HCEC 1CT (cell line): ENCODE data around the gene SYPL2.

Experiments
- DNase-seq: peaks from one replicate; pipeline ENCODE4 v3.0.0-alpha.2; 2017

The SYPL2 gene

DNA sequence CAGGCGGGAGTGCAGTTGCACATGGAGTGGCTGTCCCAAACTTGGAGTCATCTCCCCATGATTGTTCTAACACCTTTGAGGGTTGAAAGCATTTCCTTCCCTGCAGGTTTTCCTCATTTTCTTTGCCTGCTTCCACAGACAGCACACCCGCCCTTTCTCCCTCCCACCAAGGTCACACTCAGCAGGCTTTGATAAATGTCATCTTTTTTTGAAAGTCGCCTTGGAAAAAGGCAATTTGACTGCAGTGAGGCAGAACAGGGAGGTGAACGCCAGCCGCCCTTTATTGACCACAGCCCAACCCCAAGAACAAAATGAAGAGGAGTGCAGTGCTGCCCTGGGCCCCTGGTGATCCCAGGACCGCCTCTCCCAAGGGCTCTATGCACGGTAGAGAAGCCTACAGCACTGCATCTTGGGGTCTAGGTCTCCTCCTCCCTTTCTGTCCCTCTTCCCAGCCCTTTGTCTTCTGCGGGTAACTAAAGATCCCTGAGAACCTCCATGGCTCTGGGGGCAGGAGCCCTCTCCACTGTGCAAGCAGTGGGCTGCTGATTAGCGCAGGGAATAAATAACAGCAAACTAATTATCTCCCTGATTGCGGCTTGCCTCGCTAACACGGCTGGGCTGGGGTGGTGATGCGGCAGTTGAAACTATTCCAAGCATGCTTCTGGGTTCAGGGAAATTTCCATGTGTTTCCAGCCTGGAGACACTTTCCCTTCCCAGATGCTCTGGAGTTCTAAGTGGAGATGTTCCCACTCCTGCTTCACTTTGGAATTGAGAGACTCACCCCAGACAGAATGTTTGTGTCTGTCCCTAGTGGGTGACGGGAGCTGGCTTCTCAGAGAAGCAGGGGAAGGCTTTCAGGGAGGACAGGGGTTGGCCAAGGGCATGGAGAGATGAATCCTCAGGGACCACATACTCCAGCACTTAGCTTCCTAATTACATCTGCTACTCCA is 54.9 kb downstream of the SYPL2 start:
- DNase-seq = no peak

DNA sequence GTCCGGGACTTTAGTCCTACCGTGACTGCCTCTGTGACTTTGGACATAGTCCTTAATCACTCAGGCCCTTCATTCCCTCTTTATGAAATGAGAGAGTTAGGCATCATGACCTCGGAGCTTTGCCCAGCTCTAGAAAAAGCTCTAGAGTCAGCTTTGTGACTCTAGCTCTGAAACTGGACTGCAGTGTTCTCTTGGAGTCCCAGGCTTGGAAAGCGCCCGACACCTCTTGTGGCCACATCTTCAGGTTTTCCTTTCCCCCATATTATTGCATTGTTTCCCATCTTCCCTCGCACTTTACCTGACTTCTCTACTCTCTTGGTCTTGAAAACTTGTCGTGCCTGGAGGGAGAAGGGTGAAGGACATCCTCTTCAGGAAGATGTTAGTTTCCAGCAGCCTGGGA is 55.7 kb downstream of the SYPL2 start:
- DNase-seq = no peak

DNA sequence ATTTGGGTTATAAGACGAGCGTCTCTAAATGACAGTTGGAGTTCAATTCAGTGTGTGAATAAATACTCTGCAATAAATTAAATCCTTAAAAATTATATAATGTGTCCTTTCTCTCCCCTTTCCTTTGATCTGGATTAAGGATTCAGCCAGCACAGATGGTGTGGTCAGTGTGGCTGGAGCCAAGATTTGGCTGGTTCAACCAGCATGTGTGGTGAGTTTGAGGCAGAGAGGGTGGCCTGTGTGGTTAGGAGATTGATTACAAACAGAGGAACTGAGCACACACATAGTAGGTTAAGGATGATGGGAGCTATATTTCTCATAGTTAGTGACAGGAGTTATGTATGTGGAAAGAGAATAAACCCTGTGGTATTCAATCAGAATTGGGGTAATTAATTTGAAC is 57.4 kb downstream of the SYPL2 start:
- no peak for DNase-seq

DNA sequence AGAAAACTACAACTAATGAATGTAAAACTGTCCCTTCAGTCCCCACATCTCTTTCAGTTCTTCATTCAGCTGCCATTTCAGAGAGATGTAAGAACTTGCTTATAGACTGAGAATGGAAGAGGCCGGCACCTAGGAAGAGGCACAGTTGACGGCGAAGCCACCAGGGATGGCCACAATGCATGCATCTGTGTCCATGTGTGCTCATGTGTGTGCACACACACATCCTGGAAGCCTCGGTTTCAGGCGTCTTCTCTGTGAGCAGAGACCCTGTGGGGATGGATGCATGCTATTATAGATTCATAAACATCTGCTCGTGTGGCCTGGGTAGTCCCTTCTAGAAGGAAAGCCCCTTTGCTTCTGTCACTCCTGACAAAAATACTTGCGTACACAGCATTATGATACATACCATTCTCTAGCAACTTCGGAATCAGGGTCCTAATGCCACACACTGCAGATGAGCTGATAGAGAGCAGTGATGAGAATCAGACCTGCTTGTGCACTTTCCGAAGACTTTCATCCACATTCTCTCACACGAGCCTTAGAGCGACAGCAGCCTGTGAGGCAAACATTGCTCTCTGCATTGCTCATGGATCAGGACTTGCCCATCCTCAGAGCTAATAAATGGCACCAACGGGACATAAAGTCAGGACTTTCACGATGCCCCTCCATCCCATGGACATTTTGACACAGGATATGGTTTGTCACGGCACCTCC is 60.9 kb downstream of the SYPL2 start:
- DNase-seq = no peak

DNA sequence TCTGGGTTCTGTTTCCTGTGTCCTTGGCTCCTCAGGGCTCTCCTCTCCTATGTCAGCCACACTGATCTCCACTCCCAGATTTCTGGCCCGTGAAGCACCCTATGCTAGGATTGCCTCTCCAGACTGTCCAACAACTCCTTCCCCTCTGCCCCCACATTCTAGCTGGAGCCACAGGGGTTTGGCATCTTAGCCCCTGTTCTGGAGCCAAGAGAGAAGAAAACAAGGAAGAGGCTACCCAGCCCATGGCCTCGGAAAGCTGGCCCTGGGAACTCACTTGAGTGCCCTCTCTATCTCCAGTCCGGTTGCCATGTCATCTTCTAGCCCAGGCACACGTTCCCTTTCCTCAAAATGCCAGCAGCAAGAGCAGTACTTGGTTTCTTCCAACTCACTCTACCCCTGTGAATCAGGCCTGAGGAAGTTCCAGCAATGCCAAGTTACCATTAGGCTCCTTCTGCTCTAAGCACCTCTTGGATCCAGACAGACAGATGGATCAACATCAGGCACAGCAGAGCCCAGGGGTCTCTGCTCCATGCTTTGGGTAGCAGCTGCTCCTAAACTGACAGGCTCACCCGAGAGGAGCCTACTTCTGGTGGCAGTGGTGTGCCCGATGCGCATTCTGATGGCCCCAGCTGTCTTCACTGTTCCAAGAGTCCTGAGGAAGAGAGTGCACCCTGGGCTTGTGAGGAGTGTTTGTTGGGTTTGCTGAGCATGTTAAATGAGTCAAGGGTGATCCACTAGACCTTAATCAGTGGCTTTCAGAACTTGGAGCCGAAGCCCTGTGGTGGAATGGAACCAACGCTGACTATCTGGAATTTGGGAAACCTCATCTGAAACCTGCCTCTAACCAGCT is 61.7 kb downstream of the SYPL2 start:
- DNase-seq = no peak

DNA sequence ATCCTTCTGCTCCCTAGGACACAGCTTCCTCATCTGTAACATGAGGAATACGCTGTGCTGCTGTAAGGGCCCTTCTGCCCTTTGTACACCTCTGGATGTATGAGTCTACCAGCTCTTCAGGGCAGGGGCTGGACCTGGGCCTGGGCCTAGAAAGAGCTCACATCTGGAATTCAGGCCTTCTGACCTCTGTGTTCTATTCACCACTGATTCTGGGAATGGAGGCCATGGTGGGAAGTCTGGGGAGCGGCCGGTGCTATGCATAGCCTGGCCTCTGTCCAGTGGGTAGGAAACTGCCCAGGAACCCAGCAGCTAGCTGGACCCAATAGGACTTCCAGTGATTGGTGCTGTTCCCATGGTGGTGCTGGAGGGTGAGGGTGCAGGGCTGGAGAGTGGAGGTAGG is 62.4 kb downstream of the SYPL2 start:
- DNase-seq = no peak

DNA sequence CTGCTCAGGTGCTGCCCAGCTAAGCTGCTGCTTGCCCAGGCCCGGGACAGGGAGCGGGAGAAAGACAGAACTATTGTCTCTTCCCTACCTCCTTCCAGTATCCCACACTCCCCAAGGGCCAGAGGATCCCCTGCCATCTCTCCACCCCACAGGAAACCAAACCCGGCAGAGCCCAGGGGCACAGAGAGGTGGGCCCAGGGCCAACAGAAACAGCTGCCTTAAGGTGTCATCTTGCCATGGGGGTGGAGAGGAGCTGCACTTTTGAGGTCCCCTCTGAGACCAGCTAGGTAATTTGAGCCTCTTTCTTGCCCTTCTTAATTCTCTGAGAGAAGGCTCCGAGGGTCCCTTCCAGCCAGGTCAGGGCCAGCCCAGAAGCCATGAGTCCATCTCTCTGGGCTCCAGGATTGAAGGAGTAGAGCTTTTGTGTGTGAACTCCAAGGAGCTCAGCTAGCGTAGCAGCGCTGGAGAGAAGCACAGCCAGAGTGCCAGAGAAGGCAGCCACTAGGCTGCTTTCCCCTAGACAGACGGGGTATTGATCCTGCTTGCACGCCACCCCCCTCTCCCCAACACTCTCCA is 63.6 kb downstream of the SYPL2 start:
- DNase-seq = no peak

DNA sequence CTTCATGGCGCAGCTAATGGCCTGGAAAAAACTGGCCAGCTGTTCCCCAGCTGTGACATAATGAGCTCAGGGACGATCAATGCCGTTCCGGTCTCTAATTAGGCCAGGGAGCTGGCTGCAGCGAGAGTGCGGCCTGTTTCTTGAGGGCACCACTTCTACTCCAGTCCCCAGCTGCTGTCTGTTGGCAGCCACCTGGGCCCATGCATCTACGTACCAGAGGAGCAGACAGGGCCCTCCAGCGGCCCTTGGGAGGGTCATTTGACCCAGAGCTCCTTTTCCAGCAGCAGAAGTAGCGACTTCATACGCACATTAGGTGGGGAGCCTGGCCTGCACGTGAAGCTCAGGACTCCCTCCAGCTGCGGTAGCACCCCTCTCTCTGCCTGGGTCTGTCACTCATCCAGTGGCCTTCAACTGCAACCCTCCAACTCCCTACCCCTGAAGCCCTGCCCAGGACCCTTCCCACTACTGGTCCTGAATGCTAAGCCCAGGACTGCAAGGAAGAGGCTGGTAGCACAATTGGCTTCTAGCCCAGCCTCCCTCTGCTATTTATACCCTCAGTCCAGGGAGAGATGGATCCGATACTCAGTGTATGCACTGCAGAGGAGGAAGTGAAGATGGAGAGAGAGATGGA is 64.2 kb downstream of the SYPL2 start:
- DNase-seq = no peak

DNA sequence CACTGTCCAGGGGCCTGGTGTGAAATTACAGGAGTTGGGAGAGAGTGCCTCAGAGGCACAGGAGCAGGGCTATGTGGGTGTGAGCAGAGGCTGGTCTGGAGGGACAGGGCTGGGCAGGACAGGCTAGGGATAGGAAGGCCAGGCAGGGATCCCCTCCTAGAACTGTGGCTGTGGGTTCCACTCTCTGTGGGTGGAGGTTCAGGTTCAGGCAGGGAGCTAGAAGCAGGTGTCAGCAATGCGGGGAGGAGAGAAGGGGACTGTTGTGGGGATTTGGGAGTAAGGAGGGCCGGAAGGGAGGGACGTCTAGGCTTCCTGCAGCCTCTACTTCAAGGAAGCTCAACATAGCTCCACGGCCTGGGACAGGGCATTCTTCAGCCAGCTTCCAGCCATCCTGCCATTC is 65.0 kb downstream of the SYPL2 start:
- DNase-seq = no peak
